OCI-LY1 (cell line): ENCODE data around the gene DHH.
A peak's percentile ranks its signal among the peaks of the same experiment; 100 is the strongest.

ENCODE experiments used
- H2AFZ ChIP-seq: fragments of 200-600 bp; sonication (generic), shearing (Covaris generic); 2 replicates; pipeline ENCODE4 v1.6.0; 2014; ENCODE audit warnings: antibody characterized with exemption, mild to moderate bottlenecking, low read length
- H3F3A ChIP-seq: fragments of 200-600 bp; sonication (generic), shearing (Covaris generic); 2 replicates; pipeline ENCODE4 v1.6.0; 2014; ENCODE audit warnings: mild to moderate bottlenecking, antibody characterized with exemption, low read length, moderate library complexity; ENCODE audit not compliant: insufficient read depth
- H3K27ac ChIP-seq: fragments of 200-600 bp; sonication (generic); 2 replicates; pipeline ENCODE4 v1.5.1; 2014; ENCODE audit warnings: low read length, mixed run types, mild to moderate bottlenecking, low read depth; ENCODE audit not compliant: poor library complexity, severe bottlenecking
- H3K27me3 ChIP-seq: fragments of 200-600 bp; sonication (generic); 2 replicates; pipeline ENCODE4 v1.6.0; 2014; ENCODE audit warnings: antibody characterized with exemption, mild to moderate bottlenecking, low read length, moderate library complexity; ENCODE audit not compliant: insufficient read depth
- H3K36me3 ChIP-seq: fragments of 200-600 bp; sonication (generic); 2 replicates; pipeline ENCODE4 v1.6.1; 2014; ENCODE audit warnings: mild to moderate bottlenecking, antibody characterized with exemption, low read length, moderate library complexity, mixed read lengths; ENCODE audit not compliant: insufficient read depth
- H3K4me1 ChIP-seq: fragments of 200-600 bp; sonication (generic); 2 replicates; pipeline ENCODE4 v1.5.1; 2014; ENCODE audit warnings: mild to moderate bottlenecking, low read length, moderate library complexity; ENCODE audit not compliant: insufficient read depth, severe bottlenecking
- H3K4me2 ChIP-seq: fragments of 200-600 bp; sonication (generic), shearing (Covaris generic); 2 replicates; pipeline ENCODE4 v1.6.1; 2014; ENCODE audit warnings: low read length
- H3K4me3 ChIP-seq: fragments of 200-600 bp; sonication (generic); 2 replicates; pipeline ENCODE4 v1.5.1; 2014; ENCODE audit warnings: low read length, low read depth, mild to moderate bottlenecking, mixed read lengths; ENCODE audit not compliant: poor library complexity, severe bottlenecking
- H3K79me2 ChIP-seq: fragments of 200-600 bp; shearing (Covaris generic); 2 replicates; pipeline ENCODE4 v1.6.1; 2016; ENCODE audit warnings: mixed run types, low read length, mixed read lengths; ENCODE audit not compliant: insufficient read depth
- H3K9ac ChIP-seq: fragments of 200-600 bp; sonication (generic), shearing (Covaris generic); 2 replicates; pipeline ENCODE4 v1.6.1; 2014; ENCODE audit warnings: mild to moderate bottlenecking, low read length, mixed read lengths
- H3K9me2 ChIP-seq: fragments of 200-600 bp; sonication (generic), shearing (Covaris generic); 2 replicates; pipeline ENCODE4 v1.6.1; 2014; ENCODE audit warnings: low read depth, mild to moderate bottlenecking, low read length, mixed read lengths
- H3K9me3 ChIP-seq: fragments of 200-600 bp; shearing (Covaris generic); 2 replicates; pipeline ENCODE4 v1.6.1; 2014; ENCODE audit warnings: low read length, mixed read lengths
- H4K20me1 ChIP-seq: fragments of 200-600 bp; sonication (generic), shearing (Covaris generic); 2 replicates; pipeline ENCODE4 v1.6.0; 2016; ENCODE audit warnings: mild to moderate bottlenecking, low read length; ENCODE audit not compliant: insufficient read depth
- CTCF ChIP-seq: fragments of 200-600 bp; sonication (generic), shearing (Covaris generic); IDR thresholded peaks from 2 replicates; pipeline ENCODE4 v1.5.1; 2017; ENCODE audit warnings: mild to moderate bottlenecking, antibody characterized with exemption, low read length, moderate library complexity, mixed read lengths
- EZH2 ChIP-seq: fragments of 200-600 bp; sonication (generic), shearing (Covaris generic); IDR thresholded peaks from 2 replicates; pipeline ENCODE4 v1.8.0; 2017; ENCODE audit warnings: borderline replicate concordance, mixed run types, mild to moderate bottlenecking, antibody characterized with exemption, low read length, moderate library complexity, mixed read lengths

The DHH gene

DNA sequence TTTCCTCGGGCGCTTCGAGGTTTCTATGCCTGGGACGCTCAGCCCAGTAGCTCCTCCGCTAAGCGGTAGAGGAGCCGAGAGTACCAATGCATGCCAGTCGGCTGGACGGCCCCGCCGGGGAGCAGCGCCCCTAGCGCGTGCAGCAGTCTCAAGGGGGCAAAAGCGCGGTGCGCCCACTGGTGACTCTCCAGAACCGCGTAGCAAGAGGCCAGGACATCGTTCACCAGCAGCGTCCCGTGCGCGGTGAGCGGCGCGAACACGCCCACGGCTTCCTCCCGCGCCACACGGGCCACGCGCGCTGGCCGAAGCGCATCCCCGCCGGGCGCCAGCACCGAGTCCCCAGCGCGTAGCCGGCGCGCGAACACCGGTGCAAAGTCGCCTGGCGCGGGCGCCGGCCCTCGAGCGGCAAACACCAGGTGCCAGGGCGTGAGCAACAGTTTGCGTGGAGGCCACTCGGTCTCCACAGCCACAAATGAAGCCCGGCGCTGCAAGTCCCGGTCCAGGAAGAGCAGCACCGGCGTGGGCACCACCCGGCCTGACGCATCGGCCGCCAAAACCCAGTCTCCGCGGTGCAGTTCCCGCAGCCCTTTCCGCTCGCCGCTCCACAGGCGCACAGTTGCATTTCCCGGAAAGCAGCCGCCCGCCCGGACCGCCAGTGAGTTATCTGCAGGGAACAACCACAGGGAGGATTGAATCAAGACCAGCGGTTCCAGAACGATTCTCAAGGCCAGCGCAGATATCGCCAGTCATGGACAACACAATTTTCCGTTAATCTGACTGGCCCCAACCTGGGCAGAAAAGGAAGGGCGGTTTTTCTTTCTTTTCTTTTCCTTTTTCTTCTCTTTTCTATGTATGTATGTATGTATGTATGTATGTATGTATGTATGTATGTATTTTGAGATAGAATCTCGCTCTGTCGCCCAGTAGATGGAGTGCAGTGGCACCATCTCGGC lies 4.5 kb downstream of the DHH start:
- no peaks in the 10 kb centered on the region for H3K9me2 ChIP-seq
- H3K4me1 ChIP-seq, result peaks cover 27% of the 10 kb centered on the region
- peak overlapping the region; percentile 6; the same call in 1 of the 2 replicates for H3K4me2 ChIP-seq
- TF ChIP-seq EZH2 (no peak), CTCF (peak; percentile 48)
- H3K4me3 ChIP-seq, result peak overlapping the region; percentile 1
- no peaks in the 10 kb centered on the region; the same call in none of the 2 replicates for H3K27me3 ChIP-seq
- H3K9ac ChIP-seq, result no peak overlapping the region
- no peaks in the 10 kb centered on the region for H3K79me2 ChIP-seq
- H3K36me3 ChIP-seq, result no peaks in the 10 kb centered on the region
- H4K20me1 ChIP-seq, result no peaks in the 10 kb centered on the region
- H2AFZ ChIP-seq, result no peak overlapping the region
- H3F3A ChIP-seq, result no peaks in the 10 kb centered on the region
- H3K27ac ChIP-seq, result no peak overlapping the region
- H3K9me3 ChIP-seq, result no peaks in the 10 kb centered on the region

DNA sequence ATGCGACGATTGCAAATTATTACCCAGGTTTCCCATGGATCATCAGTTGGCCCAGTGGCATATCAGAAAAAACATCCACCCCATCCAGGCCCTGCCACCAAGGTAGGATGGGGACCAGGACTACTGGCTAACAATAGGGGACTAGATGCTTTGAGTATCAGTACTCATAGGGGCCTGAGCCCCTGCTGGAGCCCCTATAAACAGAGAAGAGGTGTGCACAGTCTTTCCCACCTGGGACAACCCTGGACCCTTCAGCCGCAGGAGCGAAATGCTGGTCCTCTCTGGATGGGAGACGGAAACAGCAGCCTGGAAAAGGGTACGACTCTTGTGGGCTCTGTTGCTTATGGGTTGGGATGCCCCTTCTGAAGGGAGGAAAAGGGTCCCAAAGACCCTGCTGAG lies 5.7 kb downstream of the DHH start:
- Histone ChIP-seq H3K27me3 (no peaks in the 10 kb centered on the region; the same call in none of the 2 replicates), H3K4me1 (peaks cover 18% of the 10 kb centered on the region), H3K9me2 (no peaks in the 10 kb centered on the region), H3K9ac (no peak overlapping the region), H3K79me2 (no peaks in the 10 kb centered on the region), H3K36me3 (no peaks in the 10 kb centered on the region), H3K9me3 (no peaks in the 10 kb centered on the region), H3K4me2 (no peak overlapping the region), H2AFZ (no peak overlapping the region), H4K20me1 (no peaks in the 10 kb centered on the region), H3K4me3 (no peak overlapping the region), H3K27ac (no peak overlapping the region), H3F3A (no peaks in the 10 kb centered on the region)
- TF ChIP-seq CTCF (no peak), EZH2 (no peak)

DNA sequence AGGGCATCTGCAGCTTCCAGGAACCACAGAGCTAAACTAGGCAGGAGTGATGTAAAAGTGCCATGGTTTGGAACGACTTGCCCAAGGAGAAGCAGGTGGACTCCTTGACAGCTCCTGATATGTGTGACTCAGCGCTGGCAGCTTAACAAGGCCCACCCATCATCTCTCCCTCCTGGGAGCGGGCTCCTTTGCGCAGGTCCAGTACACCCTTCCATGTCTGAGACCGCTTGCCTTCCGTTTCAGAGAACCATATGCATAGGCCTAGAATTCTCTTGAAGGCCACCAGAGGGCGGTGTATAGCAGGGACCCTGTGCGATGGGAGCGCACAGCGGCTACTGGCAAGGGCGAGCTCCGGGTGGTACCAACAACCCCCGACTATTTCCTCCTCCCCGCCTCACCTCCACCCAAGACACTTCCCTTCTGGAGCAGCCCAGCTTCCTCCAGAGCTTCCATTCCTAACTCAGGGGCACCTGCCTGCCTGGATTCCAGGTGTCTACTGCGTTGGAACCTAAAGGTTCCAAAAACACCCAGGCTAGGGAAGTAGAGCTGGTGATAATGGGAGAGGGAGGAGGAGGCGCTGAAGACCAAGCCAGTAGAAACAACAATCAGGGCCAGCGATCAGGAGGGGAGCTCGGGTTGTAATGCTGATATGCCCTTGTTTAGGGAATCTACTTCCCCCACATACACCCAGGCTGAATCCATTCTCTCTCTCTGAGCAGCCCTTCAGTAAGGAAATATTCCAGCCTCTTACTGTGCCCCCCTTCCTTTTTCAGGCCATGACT lies 6.3 kb downstream of the DHH start:
- Histone ChIP-seq H2AFZ (peak overlapping the region; percentile 23; the same call in 1 of the 2 replicates), H3F3A (no peaks in the 10 kb centered on the region), H3K27me3 (no peaks in the 10 kb centered on the region; the same call in none of the 2 replicates), H3K9me2 (no peaks in the 10 kb centered on the region), H3K4me3 (no peak overlapping the region), H3K4me1 (peaks cover 15% of the 10 kb centered on the region), H3K79me2 (no peaks in the 10 kb centered on the region), H3K9ac (no peak overlapping the region; the same call in 1 of the 2 replicates), H3K36me3 (no peaks in the 10 kb centered on the region), H3K27ac (no peak overlapping the region), H3K4me2 (peak overlapping the region; percentile 37; the same call in 1 of the 2 replicates), H4K20me1 (no peaks in the 10 kb centered on the region), H3K9me3 (no peaks in the 10 kb centered on the region)
- TF ChIP-seq CTCF, result peak; percentile 94
- no peak for TF ChIP-seq EZH2
